ENCODE measurements around the gene TRIP4. TPM values are rescaled to one million over a fixed set of nuclear protein-coding genes. Genes with fewer than 3 reads are reported as not detected.

Gene TRIP4
- total RNA-seq, 4 donors from 2014 or later = 1.9 to 5.3 (median 3.4) TPM

GRCh38 chr15:64444836-64445235 is 57.2 kb downstream of the TRIP4 start:
- Histone ChIP-seq H3K4me1 (peaks cover 0 to 3% of the 10 kb centered on the region in 2 donors), H3K9me3 (no peaks in the 10 kb centered on the region), H3K4me3 (no peak overlapping the region), H3K27ac (no peak overlapping the region), H3K27me3 (no peaks in the 10 kb centered on the region), H3K36me3 (peaks cover 0 to 26% of the 10 kb centered on the region in 2 donors)
- no peak for ATAC-seq
- intact Hi-C loops (cut with DNase I; ENCODE audit: low total_unique reads) = no loop called here
- no peak for DNase-seq
- in situ Hi-C loops (cut with MboI; ENCODE audit: low sequenced_read_pairs in 4 of 4) = loop anchor here in 1 of 4 donors (25.0 kb wide), 1 partner anchor 217 kb away; no protein-coding TSS in a partner anchor
- no peak for TF ChIP-seq CTCF (IDR thresholded peaks at IDR 0.05 in 4 of 5, conservative IDR thresholded peaks at IDR 0.05 in 1 of 5)
- TF ChIP-seq POLR2A (IDR thresholded peaks at IDR 0.05) = no peak

GRCh38 chr15:64447536-64448315 is 60.1 kb downstream of the TRIP4 start:
- Histone ChIP-seq H3K9me3 (no peaks in the 10 kb centered on the region), H3K27me3 (no peaks in the 10 kb centered on the region), H3K27ac (no peak overlapping the region), H3K4me1 (peaks cover 0 to 3% of the 10 kb centered on the region in 2 donors), H3K36me3 (peaks cover 0 to 26% of the 10 kb centered on the region in 2 donors), H3K4me3 (no peak overlapping the region)
- intact Hi-C loops (cut with DNase I; ENCODE audit: low total_unique reads) (no loop called here), in situ Hi-C loops (cut with MboI; ENCODE audit: low sequenced_read_pairs in 4 of 4) (loop anchor here in 1 of 4 donors (25.0 kb wide), 1 partner anchor 215 kb away; no protein-coding TSS in a partner anchor)
- ATAC-seq (no peak), DNase-seq (no peak)
- TF ChIP-seq CTCF (IDR thresholded peaks at IDR 0.05 in 4 of 5, conservative IDR thresholded peaks at IDR 0.05 in 1 of 5) (no peak), POLR2A (IDR thresholded peaks at IDR 0.05) (no peak)

- in situ Hi-C loops (cut with MboI; ENCODE audit: low sequenced_read_pairs in 4 of 4) (no loop called here), intact Hi-C loops (cut with DNase I; ENCODE audit: low total_unique reads) (no loop called here)
- no peak for DNase-seq
- TF ChIP-seq CTCF (IDR thresholded peaks at IDR 0.05 in 4 of 5, conservative IDR thresholded peaks at IDR 0.05 in 1 of 5) = no peak
- no peak for TF ChIP-seq POLR2A (IDR thresholded peaks at IDR 0.05)
- H3K27ac ChIP-seq = no peak overlapping the region
- H3K4me1 ChIP-seq = peaks cover 0 to 3% of the 10 kb centered on the region in 2 donors
- no peaks in the 10 kb centered on the region for H3K9me3 ChIP-seq
- no peaks in the 10 kb centered on the region for H3K27me3 ChIP-seq
- H3K36me3 ChIP-seq = peaks cover 0 to 6% of the 10 kb centered on the region in 2 donors
- no peak overlapping the region for H3K4me3 ChIP-seq
- ATAC-seq = no peak
These were observed 65.5 kb downstream of the TRIP4 start for GRCh38 chr15:64452988-64453688.

- in situ Hi-C loops (cut with MboI; ENCODE audit: low sequenced_read_pairs in 4 of 4) (no loop called here), intact Hi-C loops (cut with DNase I; ENCODE audit: low total_unique reads) (no loop called here)
- Histone ChIP-seq H3K4me1 (peaks cover 0 to 3% of the 10 kb centered on the region in 2 donors), H3K27ac (no peak overlapping the region), H3K36me3 (peaks cover 0 to 4% of the 10 kb centered on the region in 2 donors), H3K4me3 (no peak overlapping the region), H3K9me3 (no peaks in the 10 kb centered on the region), H3K27me3 (no peaks in the 10 kb centered on the region)
- TF ChIP-seq POLR2A (IDR thresholded peaks at IDR 0.05) = no peak
- TF ChIP-seq CTCF (IDR thresholded peaks at IDR 0.05 in 4 of 5, conservative IDR thresholded peaks at IDR 0.05 in 1 of 5) = no peak
- no peak for ATAC-seq
- no peak for DNase-seq
These were observed 66.0 kb downstream of the TRIP4 start for GRCh38 chr15:64453689-64454037.

Data from gastrocnemius medialis (tissue), 4 donors.